HG02759 (cell line): Measurements from ENCODE around the gene ZBTB16.
"Not testable (repeated sequence)": the region's sequence is repeated elsewhere in the genome, so short reads cannot be mapped to it uniquely, and the experiment has no call there.

Source experiments
- ATAC-seq: cut with Tn5 transposase; IDR thresholded peaks from one replicate; pipeline ENCODE4 v1.9.1; 2021; ENCODE audit warnings: mild to moderate bottlenecking, moderate library complexity; ENCODE audit not compliant: unreplicated experiment

ZBTB16 gene

DNA sequence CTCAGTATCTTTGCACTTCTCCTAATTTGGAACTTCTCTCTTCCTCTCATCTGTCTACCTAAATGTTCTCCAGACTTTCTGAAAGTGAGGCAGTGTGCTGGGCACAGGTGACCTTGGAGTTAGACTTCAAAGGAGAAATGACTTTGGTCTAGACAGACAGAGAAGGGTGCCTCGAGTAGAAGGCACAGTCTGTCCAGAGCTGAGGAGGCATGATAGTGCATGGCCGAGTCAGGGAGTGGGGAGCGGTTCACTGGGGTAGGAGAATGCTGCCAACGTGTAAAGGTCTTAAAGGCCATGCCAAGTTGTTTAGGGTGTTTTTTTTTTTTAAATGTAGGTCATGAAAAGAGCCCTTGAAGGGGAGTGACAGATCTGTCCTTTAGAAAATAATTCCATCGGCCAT is 17.3 kb upstream of the ZBTB16 start:
- ATAC-seq, result no peak

DNA sequence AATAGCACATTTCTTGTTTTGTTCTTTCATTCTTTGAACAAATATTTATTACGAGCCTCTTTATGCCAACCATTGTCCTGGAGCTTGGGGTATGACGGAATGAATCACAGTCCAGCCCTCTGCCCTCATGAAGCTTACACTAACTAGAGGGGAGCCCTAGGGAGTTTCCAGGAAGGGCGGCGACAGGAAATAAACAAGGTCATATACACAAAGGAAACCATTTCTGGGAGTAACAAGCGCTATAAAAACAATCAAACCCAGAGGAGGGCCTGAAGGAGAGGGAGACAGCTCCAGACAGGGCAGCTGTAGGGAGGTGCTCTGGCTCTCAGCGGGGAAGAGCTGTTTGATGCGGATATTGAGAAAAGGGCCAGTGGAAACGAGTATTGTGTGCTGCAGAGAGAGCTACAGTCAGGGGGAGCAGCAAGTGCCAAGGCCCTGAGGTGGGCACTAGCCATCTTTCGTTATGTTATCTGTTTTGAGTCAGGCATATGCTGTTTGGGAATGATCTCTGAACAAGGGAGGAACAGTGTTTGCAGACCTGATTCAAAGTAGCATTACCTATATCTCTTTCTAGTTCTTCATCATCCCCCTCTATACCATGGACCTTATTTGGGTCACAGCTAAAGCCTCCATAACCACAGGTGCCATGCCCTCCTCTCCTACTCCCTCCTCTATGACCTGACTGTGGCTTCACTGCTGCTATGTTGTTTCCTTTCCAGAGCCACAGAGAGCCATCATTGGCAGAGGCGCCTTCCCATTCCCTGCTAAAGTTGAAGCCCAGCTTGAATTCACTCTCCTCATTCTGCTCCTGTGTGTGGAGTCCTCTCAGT is 15.3 kb upstream of the ZBTB16 start:
- no peak for ATAC-seq

DNA sequence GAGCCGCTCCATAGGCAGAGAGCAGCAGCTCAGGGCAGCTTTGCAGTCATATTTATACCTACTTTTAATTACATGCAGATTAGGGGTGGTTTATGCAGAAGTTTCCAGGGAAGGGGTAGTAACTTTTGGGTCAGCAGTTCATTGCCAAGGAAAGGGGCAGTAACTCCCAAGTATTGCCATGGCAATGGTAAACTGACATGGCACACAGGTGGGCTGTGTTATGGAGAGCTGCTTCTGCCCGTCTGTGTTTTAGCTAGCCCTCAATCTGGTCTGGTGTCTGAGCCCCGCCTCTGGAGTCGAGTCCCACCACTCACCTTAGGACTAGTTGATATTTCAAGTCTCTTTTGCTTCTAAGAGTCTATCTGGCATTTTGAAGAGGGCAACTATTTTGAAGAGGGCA is 12.2 kb upstream of the ZBTB16 start:
- ATAC-seq, result no peak

DNA sequence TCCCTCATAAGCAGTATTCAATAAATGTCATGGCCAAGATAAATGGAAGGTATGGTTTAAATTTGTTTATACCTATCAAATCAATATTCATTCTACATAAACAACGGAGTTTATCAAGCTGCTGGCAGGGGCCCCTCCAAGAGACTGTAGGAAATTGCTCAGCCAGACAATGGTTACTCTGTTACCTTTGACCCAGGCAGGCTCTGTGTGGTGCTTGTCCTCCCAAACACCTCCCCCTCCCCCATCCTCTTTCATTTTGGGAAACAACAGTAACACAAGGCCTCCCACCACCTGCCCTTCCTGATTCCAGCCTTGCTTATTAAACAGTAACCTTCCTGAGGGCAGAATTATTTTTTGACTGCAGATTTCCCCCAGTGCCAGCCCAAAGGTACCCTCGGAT is 10.5 kb upstream of the ZBTB16 start:
- no peak for ATAC-seq

DNA sequence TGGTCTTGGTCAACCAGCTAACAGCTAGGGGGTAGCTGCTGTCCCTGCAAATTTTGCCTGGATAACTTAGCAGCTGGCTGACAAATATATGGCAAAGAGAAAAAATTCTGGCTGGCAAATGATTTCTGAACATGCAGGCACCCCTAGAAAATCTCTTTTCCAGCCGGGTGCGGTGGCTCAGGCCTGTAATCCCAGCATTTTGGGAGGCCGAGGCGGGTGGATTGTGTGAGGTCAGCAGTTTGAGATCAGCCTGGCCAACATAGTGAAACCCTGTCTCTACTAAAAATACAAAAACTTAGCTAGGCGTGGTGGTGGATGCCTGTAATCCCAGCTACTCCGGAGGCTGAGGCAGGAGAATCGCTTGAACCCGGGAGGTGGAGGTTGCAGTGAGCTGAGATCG is 9.7 kb upstream of the ZBTB16 start:
- not testable (repeated sequence) for ATAC-seq

DNA sequence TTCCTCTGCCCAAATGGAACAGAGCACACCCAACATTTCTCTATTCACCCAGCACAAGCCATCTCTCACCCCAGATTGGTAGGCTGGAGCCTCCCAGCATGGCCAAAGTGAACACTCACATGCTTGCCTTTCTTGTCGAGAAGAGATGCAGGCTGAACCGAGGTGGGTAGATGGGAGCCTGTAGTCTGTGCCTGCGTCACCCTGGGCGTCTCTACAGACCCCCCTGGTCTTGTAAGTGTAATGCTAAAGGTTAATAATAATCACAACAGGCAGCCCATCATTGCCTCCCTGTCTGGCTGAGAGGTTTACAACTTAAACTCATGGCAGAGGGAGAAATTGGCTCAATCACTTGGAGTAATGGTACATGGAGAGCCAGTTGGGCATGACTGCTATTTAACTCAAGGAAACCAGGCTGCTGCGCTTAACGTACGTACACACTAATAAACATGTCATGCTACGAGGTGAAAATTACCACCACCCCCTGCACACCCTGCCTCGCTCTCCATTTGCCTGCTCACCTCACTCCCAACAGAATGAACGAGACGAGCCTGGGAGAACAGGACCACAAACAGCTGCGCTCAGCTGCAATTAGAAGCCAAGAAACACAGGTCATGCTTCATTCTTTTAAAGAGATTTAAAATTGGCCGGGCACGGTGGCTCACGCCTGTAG is 9.1 kb upstream of the ZBTB16 start:
- no peak for ATAC-seq

DNA sequence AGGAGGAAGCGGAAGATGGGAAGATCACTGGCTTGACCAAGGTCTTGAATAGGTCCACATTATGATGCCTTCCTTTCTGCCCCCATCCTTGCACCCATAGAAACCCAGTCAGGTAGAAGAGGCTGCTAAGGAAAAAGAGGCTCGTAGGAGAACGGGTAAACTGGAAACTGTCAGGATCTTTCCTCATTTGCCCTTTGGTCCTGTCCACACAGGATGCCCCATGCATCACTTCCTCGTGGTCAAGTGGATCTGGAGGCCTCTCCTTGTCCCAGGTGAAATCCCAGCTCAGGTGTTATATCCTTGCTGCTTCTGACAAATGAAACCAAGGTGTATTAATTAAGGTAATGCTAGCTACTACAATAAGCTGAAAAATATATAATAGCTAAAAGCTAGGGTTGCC is 8.0 kb upstream of the ZBTB16 start:
- ATAC-seq, result no peak

DNA sequence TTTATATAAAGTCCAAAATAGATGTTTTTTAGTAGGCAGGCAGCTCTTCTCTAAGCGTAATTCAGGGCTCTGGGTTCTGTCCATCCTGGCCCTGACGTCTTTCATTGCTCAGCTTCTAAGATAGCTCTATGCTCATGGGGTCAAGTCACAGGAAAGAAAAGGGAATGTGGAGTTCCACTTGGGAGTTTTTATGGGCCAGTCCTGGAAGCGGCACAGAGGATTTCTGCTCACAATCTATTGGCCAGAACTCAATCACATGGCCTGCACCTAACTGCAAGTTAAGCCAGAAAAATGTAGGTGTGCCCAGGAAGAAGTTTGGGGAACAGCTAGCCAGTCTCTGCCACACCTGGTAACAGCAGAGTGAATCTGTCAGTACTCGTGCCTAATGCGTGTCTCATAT is 7.4 kb upstream of the ZBTB16 start:
- ATAC-seq, result no peak

DNA sequence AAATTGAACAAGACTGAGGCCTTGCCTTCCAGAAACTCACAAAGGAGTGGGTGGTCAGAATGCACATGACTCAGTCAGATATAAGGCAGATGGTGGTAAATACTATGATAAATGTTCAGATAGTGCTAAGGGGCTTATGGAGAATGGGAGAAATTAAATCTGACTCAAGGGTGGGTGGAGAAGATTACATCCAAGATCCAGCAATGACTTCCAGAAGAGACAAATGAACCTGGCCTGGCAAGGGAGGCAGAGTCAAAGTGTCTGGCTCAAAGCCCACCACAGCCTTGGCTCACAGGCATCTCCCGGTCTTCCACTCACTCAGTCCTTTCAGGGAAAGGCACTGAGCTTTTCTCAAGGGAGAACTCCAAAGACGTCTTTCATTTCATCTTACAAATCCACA is 6.1 kb upstream of the ZBTB16 start:
- ATAC-seq, result no peak

DNA sequence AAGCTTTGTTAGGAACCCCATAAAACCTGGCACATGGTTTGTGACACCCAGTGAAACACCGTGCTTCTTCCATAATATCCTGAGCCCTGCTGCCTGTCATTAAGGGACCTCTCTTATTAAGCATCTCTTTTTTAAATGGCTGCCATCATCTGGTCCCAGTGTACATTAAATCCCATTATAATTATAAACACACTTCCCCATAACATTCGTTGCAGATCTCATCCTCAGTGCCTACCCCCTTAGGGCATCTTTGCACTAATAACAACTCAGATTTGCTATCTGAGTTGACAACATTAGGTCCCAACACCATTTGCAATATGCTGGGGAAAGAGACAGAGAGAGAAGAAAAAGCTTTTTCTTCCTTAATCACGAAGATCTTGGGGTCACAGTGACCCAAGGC is 4.7 kb upstream of the ZBTB16 start:
- ATAC-seq, result no peak

DNA sequence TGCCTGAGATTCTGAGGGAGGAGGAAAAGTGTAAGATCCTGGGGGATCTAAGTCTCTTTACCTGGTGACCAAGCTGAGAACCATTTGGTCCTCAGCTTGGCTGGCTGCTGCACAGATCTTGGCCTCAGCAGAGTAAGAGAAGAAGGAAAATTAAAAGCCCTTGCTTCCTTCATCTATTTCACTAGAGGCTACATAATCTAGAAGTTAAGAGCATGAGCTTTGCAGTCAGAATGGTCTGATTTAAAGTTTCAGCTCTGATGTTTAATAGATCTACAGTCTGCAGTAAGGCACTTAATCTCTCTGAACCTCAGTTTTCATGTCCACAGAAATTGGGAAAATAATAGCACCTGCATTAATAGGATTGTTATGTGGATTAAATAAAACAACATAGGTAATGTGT is 3.1 kb upstream of the ZBTB16 start:
- no peak for ATAC-seq

DNA sequence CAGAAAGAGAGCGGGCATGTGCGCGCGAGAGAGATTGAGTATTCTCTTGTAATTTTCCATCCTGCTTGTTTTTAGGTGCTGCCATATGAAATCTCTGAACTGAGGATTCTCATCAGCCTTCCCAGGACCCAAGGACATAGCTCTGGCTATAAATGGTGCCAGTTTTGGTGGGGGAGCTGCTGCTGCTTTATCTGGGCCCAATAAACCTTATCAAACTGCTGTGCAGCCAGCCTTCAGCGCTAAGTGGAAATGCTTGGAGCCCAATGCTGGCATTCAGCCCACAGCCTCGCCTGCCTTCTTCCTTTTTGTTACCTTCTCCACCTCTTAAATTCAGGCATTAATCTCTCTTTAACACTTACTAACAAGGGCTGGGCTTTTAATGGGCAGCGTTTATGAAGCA is 2.4 kb upstream of the ZBTB16 start:
- no peak for ATAC-seq

DNA sequence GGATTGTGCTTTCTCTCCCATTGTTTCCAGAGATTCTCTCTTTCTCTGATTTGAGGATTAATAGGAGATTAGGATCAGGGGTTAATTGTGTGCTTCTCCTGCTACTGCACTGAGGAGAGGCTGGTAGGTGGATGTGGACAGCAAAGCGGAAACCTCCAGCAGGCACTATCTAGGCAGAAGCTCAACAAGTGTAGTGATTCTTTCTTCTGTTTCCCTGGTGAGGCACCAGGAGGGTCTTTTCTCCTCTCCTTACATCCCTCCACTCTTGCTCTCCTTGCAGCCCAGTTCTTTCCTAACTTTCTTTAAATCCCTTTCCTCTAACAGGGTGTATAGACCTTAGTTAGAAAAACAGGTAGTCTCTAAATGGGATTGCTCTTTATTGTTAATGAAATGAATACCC is 1.9 kb upstream of the ZBTB16 start:
- ATAC-seq, result no peak

DNA sequence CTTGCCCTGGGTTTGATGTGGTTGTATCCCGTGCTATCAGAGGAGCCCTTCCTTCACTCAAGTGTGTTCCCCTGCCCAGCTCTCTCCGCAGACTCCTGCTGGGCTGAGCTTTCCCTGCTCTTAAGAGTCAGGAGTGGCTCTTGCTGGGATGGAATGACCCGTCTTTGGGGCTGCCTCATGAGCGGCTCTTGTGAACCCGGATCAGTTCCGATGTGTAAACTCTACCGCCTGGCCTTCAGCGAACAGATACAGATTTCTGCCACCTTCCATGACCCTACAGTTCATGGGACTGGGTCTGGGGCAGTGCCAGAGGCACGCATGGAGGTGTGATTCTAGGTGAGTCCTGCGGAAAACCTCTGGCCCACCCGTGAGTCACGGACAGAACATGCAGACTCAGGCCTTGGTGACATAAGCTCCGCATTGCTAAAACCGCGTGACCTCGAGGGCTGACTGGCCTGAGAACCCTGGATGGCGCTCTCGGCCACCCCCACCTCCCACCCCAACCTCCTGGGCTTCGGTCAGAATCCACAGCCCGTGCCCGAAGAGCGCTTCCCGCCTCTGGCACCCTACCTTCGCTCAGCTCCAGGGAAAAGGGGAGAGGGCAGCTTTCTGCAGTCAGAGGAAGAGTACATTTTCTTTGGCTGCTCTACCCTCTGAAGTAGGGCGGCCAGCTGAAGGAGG is 1.3 kb upstream of the ZBTB16 start:
- no peak for ATAC-seq

DNA sequence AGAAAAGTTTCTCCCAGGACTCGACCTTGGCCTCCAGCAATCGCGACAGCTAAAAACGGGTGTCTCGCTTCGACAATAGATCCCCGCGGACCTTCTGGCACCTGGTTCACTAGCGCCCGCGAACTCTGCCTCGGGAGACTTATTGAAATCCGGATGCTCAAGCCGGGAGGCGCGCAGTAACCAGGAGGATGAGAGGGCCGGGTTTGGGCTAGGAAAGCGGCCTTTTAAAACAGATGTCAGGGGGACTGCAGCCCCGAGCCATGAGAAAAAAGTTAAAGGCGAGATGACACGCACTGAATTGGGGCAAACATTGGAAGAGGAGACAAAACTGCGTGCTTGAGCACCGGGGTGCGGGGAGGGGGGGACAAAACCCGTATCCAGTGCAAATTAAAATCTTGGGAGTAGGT is 637 bp upstream of the ZBTB16 start:
- no peak for ATAC-seq

DNA sequence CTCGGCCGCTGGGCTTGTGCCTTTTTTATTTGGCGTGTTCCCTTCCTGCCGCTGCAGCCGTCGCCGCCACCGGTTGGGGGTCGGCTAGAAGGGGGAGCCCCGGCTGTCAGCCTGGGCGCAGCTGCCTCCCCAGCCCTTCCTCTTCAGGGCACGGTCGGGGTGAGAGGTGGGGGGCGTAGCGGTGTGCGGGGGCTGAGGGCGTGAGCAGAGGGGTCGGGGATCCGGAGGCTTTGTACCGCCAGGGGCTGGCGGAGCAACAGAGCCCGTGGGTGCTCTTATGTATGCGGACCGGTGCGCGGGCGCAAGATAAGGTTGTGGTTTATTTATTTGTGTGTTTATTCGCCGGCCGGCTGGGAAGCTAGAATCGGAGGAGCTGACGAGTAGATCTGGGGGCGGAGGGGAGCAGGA is 477 bp downstream of the ZBTB16 start:
- ATAC-seq, result no peak

DNA sequence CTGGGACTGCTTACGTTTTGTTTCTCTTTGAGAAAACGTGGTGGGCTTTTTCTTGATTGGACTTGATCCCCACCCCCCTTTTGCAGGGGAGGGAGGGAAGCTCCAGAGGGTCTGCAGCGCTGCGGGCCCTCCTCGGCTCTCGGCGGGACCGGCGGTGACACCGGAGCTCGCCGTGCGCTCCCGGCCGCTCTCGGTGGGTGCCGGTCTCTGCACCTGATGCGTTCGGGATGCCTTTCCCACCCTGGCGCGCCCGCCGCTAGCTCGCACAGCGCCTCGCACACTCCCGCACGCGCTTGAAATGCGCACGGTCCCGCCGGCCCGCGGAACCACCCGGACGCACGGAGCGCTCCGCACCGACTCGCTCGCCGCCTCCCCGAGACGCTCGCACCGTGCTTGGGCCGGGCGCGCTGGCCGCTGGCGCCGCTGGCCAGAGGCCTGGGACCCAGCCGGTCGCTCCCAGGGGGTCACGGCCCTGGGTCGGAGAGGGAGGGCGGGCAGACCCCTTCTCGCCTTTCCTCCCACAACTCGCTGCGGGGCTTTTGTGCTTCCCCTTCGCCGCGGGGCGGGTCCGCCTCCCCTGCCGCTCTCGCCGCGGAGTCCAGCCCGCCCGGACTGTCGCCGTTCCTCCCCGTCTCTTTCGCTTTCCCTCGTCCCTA is 1.0 kb downstream of the ZBTB16 start:
- no peak for ATAC-seq

DNA sequence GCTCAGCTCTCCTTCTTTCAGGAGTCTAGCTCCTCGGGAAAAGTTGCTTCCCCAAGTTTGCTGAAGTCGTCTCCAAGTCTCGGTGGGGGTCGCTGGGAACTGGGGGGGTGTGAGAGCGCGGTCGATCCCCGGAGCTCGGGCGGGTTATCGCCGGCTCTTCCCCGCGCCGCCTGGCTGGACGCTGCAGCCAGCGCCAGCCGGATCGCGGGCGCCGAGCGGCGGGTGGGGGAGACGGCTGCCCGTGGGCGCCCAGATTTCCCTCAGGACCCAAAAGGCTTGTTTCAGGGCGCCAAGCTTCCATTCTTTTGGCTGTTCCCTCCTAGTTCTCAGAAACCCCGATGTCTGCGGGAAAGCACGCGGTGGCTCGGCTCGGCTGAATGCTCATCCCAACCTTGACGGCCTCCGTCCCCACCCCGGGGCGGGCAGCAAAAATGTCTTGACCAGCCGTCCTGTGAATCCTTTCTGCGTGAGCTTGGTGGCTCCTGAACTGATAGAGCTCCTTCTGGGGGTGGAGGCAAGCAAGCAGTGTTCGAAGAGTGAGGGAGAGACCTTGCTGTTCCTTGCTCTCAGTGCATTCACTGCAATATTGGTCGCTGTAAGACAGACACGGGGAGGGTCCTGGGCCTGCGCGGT is 1.7 kb downstream of the ZBTB16 start:
- no peak for ATAC-seq

DNA sequence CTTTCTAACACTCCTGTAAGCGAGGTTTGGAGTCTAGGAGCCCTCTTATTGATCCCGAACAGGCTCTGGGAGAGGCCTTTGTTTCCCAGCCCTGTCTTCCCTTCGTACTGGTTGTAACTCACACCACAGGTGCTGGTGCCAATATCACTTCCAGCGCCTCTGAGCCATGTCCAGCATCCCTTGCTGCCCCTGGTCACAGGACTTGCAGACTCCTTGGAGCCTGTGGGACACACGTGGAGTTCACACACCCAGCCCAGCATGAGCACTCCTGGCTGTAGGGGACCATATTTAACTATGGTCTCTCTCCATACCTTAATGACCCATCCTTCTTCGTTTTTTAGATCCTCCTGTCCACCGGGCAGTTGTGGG is 2.2 kb downstream of the ZBTB16 start:
- no peak for ATAC-seq

DNA sequence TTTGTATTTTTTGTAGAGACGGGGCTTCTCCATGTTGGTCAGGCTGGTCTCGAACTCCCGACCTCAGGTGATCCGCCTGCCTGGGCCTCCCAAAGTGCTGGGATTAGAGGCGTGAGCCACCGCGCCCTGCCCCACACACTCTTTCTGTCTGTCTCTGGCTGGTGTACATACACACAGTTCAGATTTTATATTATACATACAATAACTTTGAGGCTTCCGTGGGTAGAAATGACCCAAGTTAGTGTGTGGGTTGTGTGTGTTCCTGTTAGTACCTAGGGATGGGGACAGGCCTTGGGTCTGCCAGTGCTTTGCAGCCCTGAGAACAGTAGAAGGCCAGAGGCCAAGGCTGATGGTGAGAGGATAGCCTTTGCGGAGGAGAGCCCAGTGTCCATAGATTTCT is 2.8 kb downstream of the ZBTB16 start:
- ATAC-seq, result no peak

DNA sequence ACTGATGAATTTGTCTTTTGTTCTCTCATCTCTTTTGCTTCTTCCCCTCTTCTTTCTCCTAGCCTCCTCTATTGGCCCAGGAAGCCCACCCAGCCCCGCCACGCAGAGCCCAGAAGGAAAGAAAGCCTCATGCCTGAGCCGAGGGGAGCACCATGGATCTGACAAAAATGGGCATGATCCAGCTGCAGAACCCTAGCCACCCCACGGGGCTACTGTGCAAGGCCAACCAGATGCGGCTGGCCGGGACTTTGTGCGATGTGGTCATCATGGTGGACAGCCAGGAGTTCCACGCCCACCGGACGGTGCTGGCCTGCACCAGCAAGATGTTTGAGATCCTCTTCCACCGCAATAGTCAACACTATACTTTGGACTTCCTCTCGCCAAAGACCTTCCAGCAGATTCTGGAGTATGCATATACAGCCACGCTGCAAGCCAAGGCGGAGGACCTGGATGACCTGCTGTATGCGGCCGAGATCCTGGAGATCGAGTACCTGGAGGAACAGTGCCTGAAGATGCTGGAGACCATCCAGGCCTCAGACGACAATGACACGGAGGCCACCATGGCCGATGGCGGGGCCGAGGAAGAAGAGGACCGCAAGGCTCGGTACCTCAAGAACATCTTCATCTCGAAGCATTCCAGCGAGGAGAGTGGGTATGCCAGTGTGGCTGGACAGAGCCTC is 3.8 kb downstream of the ZBTB16 start:
- ATAC-seq, result no peak
